Measurements from ENCODE around the gene SFTPB. TPM values are rescaled to one million over a fixed set of nuclear protein-coding genes. Genes with fewer than 3 reads are reported as not detected.

Gene SFTPB
- total and polyA plus RNA-seq, 4 donors, result not detected

- Histone ChIP-seq H3K27me3 (ENCODE audit: control insufficient read depth in 4 of 4, insufficient read depth in 4 of 4, low read length in 3 of 4) (no peaks in the 10 kb centered on the region), H3K9ac (ENCODE audit: low read depth in 1 of 2, low read length in 2 of 2) (no peak overlapping the region), H3K27ac (ENCODE audit: low read depth in 1 of 2, low read length in 2 of 2) (no peak overlapping the region), H3K4me1 (ENCODE audit: control insufficient read depth in 4 of 4, insufficient read depth in 4 of 4, low read length in 3 of 4) (no peaks in the 10 kb centered on the region), H3K36me3 (ENCODE audit: control insufficient read depth in 4 of 4, insufficient read depth in 3 of 4, low read depth in 1 of 4, low read length in 3 of 4) (no peaks in the 10 kb centered on the region), H3K9me3 (ENCODE audit: control insufficient read depth in 4 of 4, low read length in 3 of 4) (no peaks in the 10 kb centered on the region), H3K4me3 (ENCODE audit: low read depth in 1 of 3, low read length in 3 of 3) (no peak overlapping the region)
- no peak for DNase-seq (ENCODE audit: low spot score)
- no peak for TF ChIP-seq ATF3 (IDR thresholded peaks at IDR 0.05)
- no peak for TF ChIP-seq CTCF (IDR thresholded peaks at IDR 0.05; ENCODE audit: low read depth, low read length, missing input control)
- no peak for TF ChIP-seq REST (IDR thresholded peaks at IDR 0.05)
- no peak for TF ChIP-seq HNF4G (IDR thresholded peaks at IDR 0.05)
- no peak for TF ChIP-seq FOXA1 (IDR thresholded peaks at IDR 0.05)
- no peak for TF ChIP-seq MAX (IDR thresholded peaks at IDR 0.05)
- TF ChIP-seq GABPA (IDR thresholded peaks at IDR 0.05 in 1 of 2, conservative IDR thresholded peaks at IDR 0.05 in 1 of 2), result no peak
- 92% methylated on average over 11 of the region's 11 CpGs for WGBS
Observed at GRCh38 chr2:85695121-85695520, 27.1 kb upstream of the SFTPB start.

- no peaks in the 10 kb centered on the region for H3K4me1 ChIP-seq (ENCODE audit: control insufficient read depth in 4 of 4, insufficient read depth in 4 of 4, low read length in 3 of 4)
- TF ChIP-seq GABPA (IDR thresholded peaks at IDR 0.05 in 1 of 2, conservative IDR thresholded peaks at IDR 0.05 in 1 of 2), result no peak
- no peak for TF ChIP-seq SP1 (IDR thresholded peaks at IDR 0.05)
- TF ChIP-seq MAX (IDR thresholded peaks at IDR 0.05), result no peak
- no peak for TF ChIP-seq YY1 (IDR thresholded peaks at IDR 0.05)
- TF ChIP-seq REST (IDR thresholded peaks at IDR 0.05), result no peak
- TF ChIP-seq FOXA2 (IDR thresholded peaks at IDR 0.05), result no peak
- TF ChIP-seq RAD21 (IDR thresholded peaks at IDR 0.05), result no peak
- no peak for TF ChIP-seq CTCF (IDR thresholded peaks at IDR 0.05; ENCODE audit: low read depth, low read length, missing input control)
- TF ChIP-seq RXRA (IDR thresholded peaks at IDR 0.05), result no peak
- TF ChIP-seq TAF1 (conservative IDR thresholded peaks at IDR 0.05), result no peak
- H3K9ac ChIP-seq (ENCODE audit: low read depth in 1 of 2, low read length in 2 of 2), result no peak within 1 kb of the TSS
- H3K27ac ChIP-seq (ENCODE audit: low read depth in 1 of 2, low read length in 2 of 2), result no peak within 1 kb of the TSS
- H3K36me3 ChIP-seq (ENCODE audit: control insufficient read depth in 4 of 4, insufficient read depth in 3 of 4, low read depth in 1 of 4, low read length in 3 of 4), result no peaks in the 10 kb centered on the region
- no peaks in the 10 kb centered on the region for H3K27me3 ChIP-seq (ENCODE audit: control insufficient read depth in 4 of 4, insufficient read depth in 4 of 4, low read length in 3 of 4)
- WGBS, result 93% methylated on average over 15 of the region's 15 CpGs
- no peak within 1 kb of the TSS for H3K4me3 ChIP-seq (ENCODE audit: low read depth in 1 of 3, low read length in 3 of 3)
- DNase-seq (ENCODE audit: low spot score), result no peak
- no peaks in the 10 kb centered on the region for H3K9me3 ChIP-seq (ENCODE audit: control insufficient read depth in 4 of 4, low read length in 3 of 4)
Observed at GRCh38 chr2:85694052-85695025, 26.3 kb upstream of the SFTPB start, which contains the start of gene GNLY. Gene GNLY, plus strand, starts transcription at chr2:85694358. Its CDS starts 61 bp downstream, at chr2:85694419.

Data from liver (tissue), 9 donors.